HEK293 (cell line): ENCODE results near the gene ARHGEF28.

ENCODE experiments used
- CTCF ChIA-PET: fragments of 350-600 bp; formaldehyde crosslinking; extraction: SDS; loops from one replicate; lab custom pipeline; 2021; ENCODE audit warnings: antibody characterized with exemption; lab: Yijun Ruan, JAX
- POLR2A ChIA-PET: fragments of 300-600 bp; formaldehyde crosslinking; extraction: SDS; loops from one replicate; lab custom pipeline; 2020; ENCODE audit warnings: antibody characterized with exemption, inconsistent platforms; lab: Yijun Ruan, JAX
- H3K27ac ChIP-seq: fragments of 200-500 bp; sonication (Bioruptor generic); 2 replicates; pipeline ENCODE4 v1.5.1; 2014; ENCODE audit warnings: low read depth, low read length, control low read depth, inconsistent platforms; ENCODE audit errors: extremely low read depth
- H3K36me3 ChIP-seq, 2 experiments: fragments of 200-500 bp in 1 of 2; sonication (Bioruptor generic) in 1 of 2; 1 replicate in 1 of 2; 2 replicates in 1 of 2; pipeline ENCODE4 v1.5.1; 2014 to 2017; ENCODE audit warnings: inconsistent platforms in 2 of 2, low read length in 2 of 2; ENCODE audit not compliant: control insufficient read depth in 2 of 2, insufficient read depth in 1 of 2
- H3K4me1 ChIP-seq: fragments of 200-500 bp; sonication (Bioruptor generic); 2 replicates; pipeline ENCODE4 v1.5.1; 2014; ENCODE audit warnings: mild to moderate bottlenecking, low read length, inconsistent platforms; ENCODE audit not compliant: control insufficient read depth, insufficient read depth
- H3K4me3 ChIP-seq: 2 replicates; pipeline ENCODE4 v1.5.1; 2011; ENCODE audit warnings: low read depth, mild to moderate bottlenecking, control low read depth, low read length, moderate library complexity
- H3K9me3 ChIP-seq: fragments of 200-500 bp; sonication (Bioruptor generic); 2 replicates; pipeline ENCODE4 v1.5.1; 2014; ENCODE audit warnings: low read depth, low read length, inconsistent platforms; ENCODE audit not compliant: control insufficient read depth, insufficient read depth
- BCL11A ChIP-seq: fragments of 450-650 bp; formaldehyde crosslinking; IDR thresholded peaks from 2 replicates; pipeline ENCODE4 v1.5.1; 2016; ENCODE audit warnings: low read depth, missing biosample characterization, missing genetic modification characterization
- CTCF ChIP-seq: fragments of 450-650 bp; formaldehyde crosslinking; IDR thresholded peaks from 2 replicates; pipeline ENCODE4 v1.5.1; 2016; ENCODE audit warnings: missing biosample characterization, missing genetic modification characterization
- ELK4 ChIP-seq: IDR thresholded peaks from 2 replicates; pipeline ENCODE4 v1.6.1; 2011; ENCODE audit warnings: mild to moderate bottlenecking, low read depth, low read length, borderline replicate concordance
- IKZF3 ChIP-seq: fragments of 450-650 bp; IDR thresholded peaks from 2 replicates; pipeline ENCODE4 v1.5.0; 2018; ENCODE audit warnings: missing biosample characterization, mild to moderate bottlenecking, missing genetic modification characterization, moderate library complexity
- KLF9 ChIP-seq: fragments of 450-650 bp; formaldehyde crosslinking; IDR thresholded peaks from 2 replicates; pipeline ENCODE4 v1.5.1; 2016; ENCODE audit warnings: missing biosample characterization, missing genetic modification characterization, low read depth
- PRDM4 ChIP-seq: fragments of 450-650 bp; formaldehyde crosslinking; IDR thresholded peaks from 2 replicates; pipeline ENCODE4 v1.5.1; 2017; ENCODE audit warnings: missing biosample characterization, missing genetic modification characterization
- SETDB1 ChIP-seq: IDR thresholded peaks from one replicate; pipeline ENCODE4 v1.6.1; 2017; ENCODE audit warnings: mild to moderate bottlenecking, low read length, moderate library complexity, mixed read lengths; ENCODE audit not compliant: insufficient read length
- ZNF112 ChIP-seq: fragments of 450-650 bp; formaldehyde crosslinking; IDR thresholded peaks from 2 replicates; pipeline ENCODE4 v1.5.0; 2017; ENCODE audit warnings: missing biosample characterization, missing genetic modification characterization
- ZNF114 ChIP-seq: fragments of 450-650 bp; formaldehyde crosslinking; IDR thresholded peaks from 2 replicates; pipeline ENCODE4 v1.5.0; 2017; ENCODE audit warnings: missing biosample characterization, missing genetic modification characterization
- ZNF121 ChIP-seq: fragments of 450-650 bp; formaldehyde crosslinking; IDR thresholded peaks from 2 replicates; pipeline ENCODE4 v1.5.1; 2016; ENCODE audit warnings: missing biosample characterization, missing genetic modification characterization
- ZNF138 ChIP-seq: fragments of 450-650 bp; formaldehyde crosslinking; IDR thresholded peaks from 2 replicates; pipeline ENCODE4 v1.5.1; 2016; ENCODE audit warnings: missing biosample characterization, missing genetic modification characterization, borderline replicate concordance
- ZNF19 ChIP-seq: fragments of 450-650 bp; formaldehyde crosslinking; IDR thresholded peaks from 2 replicates; pipeline ENCODE4; 2016; ENCODE audit warnings: missing biosample characterization, missing genetic modification characterization, low read depth
- ZNF23 ChIP-seq: fragments of 450-650 bp; formaldehyde crosslinking; IDR thresholded peaks from 2 replicates; pipeline ENCODE4 v1.5.1; 2016; ENCODE audit warnings: missing biosample characterization, missing genetic modification characterization, borderline replicate concordance
- ZNF324 ChIP-seq: fragments of 450-650 bp; formaldehyde crosslinking; IDR thresholded peaks from 2 replicates; pipeline ENCODE4 v1.5.1; 2016; ENCODE audit warnings: missing biosample characterization, missing genetic modification characterization
- ZNF513 ChIP-seq: fragments of 450-650 bp; IDR thresholded peaks from 2 replicates; pipeline ENCODE4 v1.5.1; 2018; ENCODE audit warnings: missing biosample characterization, missing genetic modification characterization
- ZNF555 ChIP-seq: fragments of 450-650 bp; formaldehyde crosslinking; conservative IDR thresholded peaks from 2 replicates; pipeline ENCODE4 v1.5.1; 2017; ENCODE audit warnings: missing biosample characterization, mild to moderate bottlenecking, missing genetic modification characterization, inconsistent platforms
- ZNF596 ChIP-seq: fragments of 450-650 bp; IDR thresholded peaks from 2 replicates; pipeline ENCODE4 v1.5.0; 2018; ENCODE audit warnings: missing biosample characterization, mild to moderate bottlenecking, missing genetic modification characterization, moderate library complexity
- ZNF626 ChIP-seq: fragments of 450-650 bp; sonication (Bioruptor Pico); formaldehyde crosslinking; IDR thresholded peaks from 2 replicates; pipeline ENCODE4 v1.5.1; 2018; ENCODE audit warnings: missing biosample characterization, missing genetic modification characterization, inconsistent platforms
- ZNF776 ChIP-seq: fragments of 450-650 bp; formaldehyde crosslinking; IDR thresholded peaks from 2 replicates; pipeline ENCODE4 v1.5.0; 2017; ENCODE audit warnings: missing biosample characterization, missing genetic modification characterization, borderline replicate concordance
- ZSCAN5A ChIP-seq: fragments of 450-650 bp; formaldehyde crosslinking; IDR thresholded peaks from 2 replicates; pipeline ENCODE4 v1.5.1; 2016; ENCODE audit warnings: missing biosample characterization, missing genetic modification characterization

The ARHGEF28 gene

GRCh38 chr5:73935719-73936118, 309.7 kb downstream of the ARHGEF28 start:
- H3K4me1 ChIP-seq: 0 out of 2 replicates have a peak, but pooled peaks cover 3% of the 10 kb centered on the region
- no peaks in the 10 kb centered on the region for H3K9me3 ChIP-seq
- ChIA-PET CTCF (interaction anchor here (0.9 kb wide), 1 partner anchor 12 kb away, joined by 3 read pairs; no protein-coding TSS in a partner anchor), POLR2A (no interaction called here)
- TF ChIP-seq ZNF112 (tag by site-specific recombination) (no peak), CTCF (tag by site-specific recombination) (no peak), SETDB1 (no peak), ZNF324 (tag by site-specific recombination) (no peak), ZNF23 (tag by site-specific recombination) (no peak), IKZF3 (no peak), ZNF138 (no peak), ZNF776 (no peak), ZNF114 (tag by site-specific recombination) (no peak), ZNF19 (tag by site-specific recombination) (no peak), ZNF555 (tag by site-specific recombination) (no peak), ELK4 (no peak), BCL11A (tag by site-specific recombination) (no peak)
- H3K4me3 ChIP-seq: no peak overlapping the region
- H3K27ac ChIP-seq: no peak overlapping the region
- H3K36me3 ChIP-seq: no peaks in the 10 kb centered on the region

- Histone ChIP-seq H3K36me3 (no peaks in the 10 kb centered on the region), H3K9me3 (no peaks in the 10 kb centered on the region), H3K27ac (no peak overlapping the region), H3K4me1 (0 out of 2 replicates have a peak, but pooled peaks cover 5% of the 10 kb centered on the region), H3K4me3 (no peak overlapping the region)
- ChIA-PET POLR2A (no interaction called here), CTCF (interaction anchor here (0.7 to 1.3 kb wide), 2 partner anchors 26 to 777 kb away, joined by 3 read pairs; no protein-coding TSS in a partner anchor)
- TF ChIP-seq ZNF19 (tag by site-specific recombination) (no peak), ZNF513 (no peak), ZNF626 (tag by site-specific recombination) (no peak), KLF9 (tag by site-specific recombination) (no peak), ZNF121 (tag by site-specific recombination) (no peak), ZNF596 (tag by site-specific recombination) (no peak), ZNF555 (tag by site-specific recombination) (no peak), ZSCAN5A (tag by site-specific recombination) (no peak), PRDM4 (tag by site-specific recombination) (no peak)
Measured at GRCh38 chr5:73938280-73938937, 312.4 kb downstream of the ARHGEF28 start.
